Glutamatergic neuron (in vitro differentiated cells): ENCODE results near the gene ATP1A3. TPM values are rescaled to one million over a fixed set of nuclear protein-coding genes. Genes with fewer than 3 reads are reported as not detected.

Experiments used
- DNase-seq: peaks from one replicate; pipeline ENCODE4 v3.0.0; 2022
- H3K27ac Mint-ChIP-seq: one replicate; pipeline ENCODE4 v1.8.0; 2020; ENCODE audit warnings: mild to moderate bottlenecking, mixed read lengths, inconsistent platforms; ENCODE audit not compliant: unreplicated experiment
- H3K27me3 Mint-ChIP-seq: one replicate; pipeline ENCODE4 v1.8.0; 2020; ENCODE audit warnings: mild to moderate bottlenecking, moderate library complexity, mixed read lengths, inconsistent platforms; ENCODE audit not compliant: unreplicated experiment
- H3K36me3 Mint-ChIP-seq: one replicate; pipeline ENCODE4 v1.8.0; 2020; ENCODE audit warnings: mild to moderate bottlenecking, mixed read lengths, inconsistent platforms; ENCODE audit not compliant: unreplicated experiment
- H3K4me1 Mint-ChIP-seq: one replicate; pipeline ENCODE4 v1.8.0; 2020; ENCODE audit warnings: mild to moderate bottlenecking, low read depth, mixed read lengths, inconsistent platforms; ENCODE audit not compliant: unreplicated experiment
- H3K4me3 Mint-ChIP-seq: one replicate; pipeline ENCODE4 v1.8.0; 2020; ENCODE audit warnings: mild to moderate bottlenecking, mixed read lengths, inconsistent platforms; ENCODE audit not compliant: unreplicated experiment
- H3K9me3 Mint-ChIP-seq: one replicate; pipeline ENCODE4 v1.8.0; 2020; ENCODE audit warnings: mild to moderate bottlenecking, moderate library complexity, mixed read lengths, inconsistent platforms; ENCODE audit not compliant: unreplicated experiment
- total RNA-seq: library from RNA; stranded (reverse); fragmentation: NEBNext Ultra II Directional; extraction: Animal tissue kit (Norgen Biotek cat#: 25700); gene quantifications from one replicate; pipeline ENCODE4 v1.2.1, GENCODE V29; 2021; ENCODE audit not compliant: unreplicated experiment
- TF ChIP-seq, protein P1 (sequence below): fragments of 200-600 bp; sonication (generic); IDR thresholded peaks from one replicate; pipeline ENCODE4 v1.5.0; 2021; ENCODE audit not compliant: partially characterized antibody, unreplicated experiment

Gene ATP1A3
- total RNA-seq, 1 donor from 2014 or later = 650 TPM

DNA sequence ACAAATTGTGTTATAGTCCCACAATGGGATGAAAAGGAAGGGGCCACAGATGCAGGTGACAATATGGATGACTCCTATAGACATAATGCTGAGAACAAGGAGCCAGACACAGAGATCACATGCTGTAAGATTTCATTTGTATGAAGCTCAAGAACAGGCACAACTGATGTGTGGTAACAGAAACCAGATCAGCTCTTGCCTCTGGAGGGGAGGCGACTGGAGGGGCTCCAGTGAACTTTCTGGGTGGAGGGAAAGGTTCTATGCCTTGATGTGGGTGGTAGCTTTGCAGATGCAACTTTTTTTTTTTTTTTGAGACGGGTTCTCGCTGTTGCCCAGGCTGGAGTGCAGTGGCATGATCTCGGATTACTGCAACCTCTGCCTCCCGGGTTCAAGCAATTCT lies 28.9 kb downstream of the ATP1A3 start:
- TF ChIP-seq, protein P1, sequence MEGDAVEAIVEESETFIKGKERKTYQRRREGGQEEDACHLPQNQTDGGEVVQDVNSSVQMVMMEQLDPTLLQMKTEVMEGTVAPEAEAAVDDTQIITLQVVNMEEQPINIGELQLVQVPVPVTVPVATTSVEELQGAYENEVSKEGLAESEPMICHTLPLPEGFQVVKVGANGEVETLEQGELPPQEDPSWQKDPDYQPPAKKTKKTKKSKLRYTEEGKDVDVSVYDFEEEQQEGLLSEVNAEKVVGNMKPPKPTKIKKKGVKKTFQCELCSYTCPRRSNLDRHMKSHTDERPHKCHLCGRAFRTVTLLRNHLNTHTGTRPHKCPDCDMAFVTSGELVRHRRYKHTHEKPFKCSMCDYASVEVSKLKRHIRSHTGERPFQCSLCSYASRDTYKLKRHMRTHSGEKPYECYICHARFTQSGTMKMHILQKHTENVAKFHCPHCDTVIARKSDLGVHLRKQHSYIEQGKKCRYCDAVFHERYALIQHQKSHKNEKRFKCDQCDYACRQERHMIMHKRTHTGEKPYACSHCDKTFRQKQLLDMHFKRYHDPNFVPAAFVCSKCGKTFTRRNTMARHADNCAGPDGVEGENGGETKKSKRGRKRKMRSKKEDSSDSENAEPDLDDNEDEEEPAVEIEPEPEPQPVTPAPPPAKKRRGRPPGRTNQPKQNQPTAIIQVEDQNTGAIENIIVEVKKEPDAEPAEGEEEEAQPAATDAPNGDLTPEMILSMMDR = no peak
- peaks cover 5% of the 10 kb centered on the region for H3K9me3 Mint-ChIP-seq
- H3K36me3 Mint-ChIP-seq = no peaks in the 10 kb centered on the region
- H3K27me3 Mint-ChIP-seq = peaks cover 20% of the 10 kb centered on the region
- no peak overlapping the region for H3K4me3 Mint-ChIP-seq
- H3K27ac Mint-ChIP-seq = peak overlapping the region; percentile 33
- DNase-seq = no peak
- H3K4me1 Mint-ChIP-seq = peaks cover 10% of the 10 kb centered on the region

DNA sequence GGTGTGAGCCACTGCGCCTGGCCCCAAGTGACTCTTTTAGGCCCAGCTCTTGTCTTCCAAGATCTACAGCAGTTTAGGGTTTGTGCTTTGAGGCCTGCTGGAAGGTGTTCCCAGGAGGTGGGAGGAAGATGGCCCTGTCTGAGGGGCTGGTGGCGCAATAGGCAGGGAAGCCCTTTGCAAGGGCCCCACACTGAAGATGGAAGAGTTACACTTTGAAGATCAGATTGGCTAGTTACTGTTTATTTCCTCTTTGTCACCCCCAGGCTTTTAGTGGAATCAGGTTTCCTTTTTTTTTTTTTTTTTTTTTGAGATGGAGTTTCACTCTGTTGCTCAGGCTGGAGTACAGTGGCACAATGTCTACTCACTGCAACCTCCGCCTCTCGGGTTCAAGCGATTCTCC lies 33.1 kb downstream of the ATP1A3 start:
- no peak for DNase-seq
- TF ChIP-seq, protein P1 = no peak
- H3K27ac Mint-ChIP-seq = peak overlapping the region; percentile 55
- H3K4me1 Mint-ChIP-seq = peaks cover 22% of the 10 kb centered on the region
- no peak overlapping the region for H3K4me3 Mint-ChIP-seq
- no peaks in the 10 kb centered on the region for H3K36me3 Mint-ChIP-seq
- H3K9me3 Mint-ChIP-seq = peaks cover 10% of the 10 kb centered on the region
- H3K27me3 Mint-ChIP-seq = peaks cover 27% of the 10 kb centered on the region

DNA sequence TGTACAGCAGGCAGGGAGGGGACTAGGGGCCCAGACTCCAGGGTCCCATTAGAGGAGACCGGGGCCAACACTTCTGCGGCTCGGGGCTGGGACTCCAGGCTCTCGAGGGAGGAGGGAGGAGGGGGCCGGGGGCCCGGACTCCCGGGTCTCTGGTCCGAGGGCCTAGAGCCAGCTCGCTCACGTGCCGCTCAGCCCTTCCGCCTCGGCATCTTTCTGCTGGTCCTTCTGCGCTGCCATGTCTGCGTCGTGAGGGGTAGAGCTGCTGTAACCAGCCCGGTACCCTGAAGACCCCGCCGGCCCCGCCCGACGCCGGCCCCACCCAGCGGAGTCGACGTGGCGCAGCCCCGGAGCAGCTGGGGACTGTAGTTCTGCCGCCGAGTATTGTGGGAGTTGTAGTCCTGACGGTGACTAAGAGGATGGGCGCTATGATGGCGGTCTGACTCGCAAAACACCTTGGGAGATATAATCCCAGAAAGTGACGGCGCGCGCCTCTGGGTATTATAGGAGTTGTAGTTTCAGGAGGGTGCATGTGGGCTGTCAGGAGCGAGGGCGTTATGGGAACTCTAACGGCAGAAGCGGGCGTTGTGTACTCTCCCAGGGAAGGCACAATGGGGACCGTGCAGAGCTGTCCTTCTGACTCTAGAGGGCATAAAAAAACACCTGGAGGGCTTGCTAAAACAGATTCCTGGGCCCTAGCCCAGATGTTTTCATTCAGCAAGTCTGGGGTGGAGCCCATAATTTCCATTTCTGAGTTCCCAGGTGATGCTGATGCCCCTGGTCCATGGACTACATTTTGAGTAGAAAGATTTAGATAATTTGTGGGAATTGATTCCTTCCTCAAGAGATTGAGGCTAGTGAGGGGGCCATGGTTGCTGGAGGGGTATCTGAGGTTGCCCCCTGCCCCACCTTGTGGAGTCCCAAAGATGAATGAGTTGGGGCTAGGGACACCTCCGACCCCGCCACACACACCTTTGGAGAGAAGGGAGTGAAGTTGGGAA lies 34.7 kb downstream of the ATP1A3 start, which contains the start of gene RABAC1:
Gene RABAC1 (minus strand): TSS at position 266 of the 998 bp plus-strand sequence. CDS start 29 bp downstream, at position 237.
- TF ChIP-seq, protein P1 = peak; percentile 11
- Mint-ChIP-seq H3K4me3 (peak within 1 kb of the TSS; percentile 86), H3K36me3 (no peaks in the 10 kb centered on the region), H3K27ac (peak within 1 kb of the TSS; percentile 91), H3K27me3 (peaks cover 25% of the 10 kb centered on the region), H3K4me1 (peaks cover 22% of the 10 kb centered on the region), H3K9me3 (peaks cover 8% of the 10 kb centered on the region)
- DNase-seq = peak; percentile 95

DNA sequence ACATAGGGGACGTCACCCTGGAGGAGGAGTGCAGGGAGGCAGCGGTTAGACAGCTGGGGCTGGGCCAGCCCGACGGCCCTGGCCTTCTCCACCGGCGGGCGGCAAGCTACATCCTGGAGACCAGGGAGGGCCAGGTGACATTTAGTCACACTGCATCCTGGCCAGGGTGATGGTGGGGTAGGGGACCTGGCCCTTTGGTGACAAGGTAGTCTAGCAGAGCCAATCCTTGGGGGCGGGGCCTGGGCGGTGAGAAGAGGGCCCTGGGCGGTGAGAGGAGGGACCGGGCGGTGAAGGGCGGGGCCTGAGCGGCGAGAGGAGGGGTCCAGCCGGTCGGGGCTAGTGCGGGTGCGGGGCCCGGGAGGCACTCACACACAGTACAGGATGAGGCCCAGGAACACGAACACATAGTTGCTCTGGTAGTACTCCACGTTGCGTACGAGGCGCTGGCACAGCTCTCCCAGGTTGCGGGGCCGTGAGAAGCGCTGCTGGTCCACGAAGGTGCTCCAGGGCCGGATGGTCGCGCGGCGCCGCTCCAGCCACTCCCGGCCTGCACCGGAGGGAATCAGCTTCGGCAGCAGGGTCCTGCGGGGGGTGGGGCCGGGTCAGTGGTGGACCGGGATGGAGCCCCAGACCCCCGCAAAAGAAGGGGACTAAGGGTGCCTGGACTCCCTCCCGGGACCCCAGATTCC lies 35.5 kb downstream of the ATP1A3 start:
- H3K4me3 Mint-ChIP-seq = peak overlapping the region; percentile 86
- peaks cover 8% of the 10 kb centered on the region for H3K9me3 Mint-ChIP-seq
- H3K4me1 Mint-ChIP-seq = peaks cover 22% of the 10 kb centered on the region
- peak; percentile 94 for DNase-seq
- H3K36me3 Mint-ChIP-seq = no peaks in the 10 kb centered on the region
- peaks cover 24% of the 10 kb centered on the region for H3K27me3 Mint-ChIP-seq
- peak overlapping the region; percentile 91 for H3K27ac Mint-ChIP-seq
- TF ChIP-seq, protein P1 = no peak
